GM21576 (cell line): ENCODE data around the gene TANC1.
"Not testable (repeated sequence)": the region's sequence is repeated elsewhere in the genome, so short reads cannot be mapped to it uniquely, and the experiment has no call there.

Experiments
- ATAC-seq: cut with Tn5 transposase; IDR thresholded peaks from one replicate; pipeline ENCODE4 v1.9.1; 2021; ENCODE audit warnings: mild to moderate bottlenecking, moderate library complexity; ENCODE audit not compliant: unreplicated experiment

Gene TANC1

GRCh38 chr2:159134979-159135378 is 166.5 kb downstream of the TANC1 start:
- no peak for ATAC-seq

- ATAC-seq = no peak
Observed at GRCh38 chr2:159136391-159136790, 168.0 kb downstream of the TANC1 start.

- ATAC-seq = no peak
Observed at GRCh38 chr2:159137511-159138241, 169.2 kb downstream of the TANC1 start.

- ATAC-seq = no peak
Observed at GRCh38 chr2:159138642-159139182, 170.3 kb downstream of the TANC1 start.

GRCh38 chr2:159139216-159139933 is 170.9 kb downstream of the TANC1 start:
- no peak for ATAC-seq

- no peak for ATAC-seq
Observed at GRCh38 chr2:159140070-159140769, 171.8 kb downstream of the TANC1 start.

GRCh38 chr2:159140821-159141220 is 172.4 kb downstream of the TANC1 start:
- ATAC-seq = not testable (repeated sequence)

GRCh38 chr2:159144776-159145614 is 176.6 kb downstream of the TANC1 start:
- peak; percentile 71 for ATAC-seq

- ATAC-seq = no peak
Observed at GRCh38 chr2:159145745-159146354, 177.4 kb downstream of the TANC1 start.

GRCh38 chr2:159146996-159147666 is 178.7 kb downstream of the TANC1 start:
- no peak for ATAC-seq

- ATAC-seq = no peak
Observed at GRCh38 chr2:159147690-159148089, 179.2 kb downstream of the TANC1 start.

GRCh38 chr2:159148901-159149300 is 180.5 kb downstream of the TANC1 start:
- no peak for ATAC-seq

- no peak for ATAC-seq
Observed at GRCh38 chr2:159149747-159150146, 181.3 kb downstream of the TANC1 start.

- no peak for ATAC-seq
Observed at GRCh38 chr2:159150280-159150746, 181.9 kb downstream of the TANC1 start.

- no peak for ATAC-seq
Observed at GRCh38 chr2:159151198-159152127, 183.0 kb downstream of the TANC1 start.

- no peak for ATAC-seq
Observed at GRCh38 chr2:159152128-159152778, 183.8 kb downstream of the TANC1 start.

GRCh38 chr2:159153063-159153462 is 184.6 kb downstream of the TANC1 start:
- no peak for ATAC-seq

- ATAC-seq = no peak
Observed at GRCh38 chr2:159153463-159153862, 185.0 kb downstream of the TANC1 start.
